Lower leg skin (tissue), 4 donors: ENCODE measurements around the gene PPARG. TPM values are rescaled to one million over a fixed set of nuclear protein-coding genes. Genes with fewer than 3 reads are reported as not detected.

Source experiments
- DNase-seq, 2 donors: peaks; one replicate each; pipeline ENCODE4 v3.0.0-alpha.2; 2019; ENCODE audit warnings: low spot score in 2 of 2
- H3K4me3 ChIP-seq: fragments of 200-600 bp; sonication (generic); 2 replicates; pipeline ENCODE4 v1.5.1; 2017; ENCODE audit warnings: mild to moderate bottlenecking, low read depth; ENCODE audit not compliant: poor library complexity, severe bottlenecking
- CTCF ChIP-seq, 3 donors: fragments of 450-650 bp; IDR thresholded peaks; one replicate each; pipeline ENCODE4 v1.5.1; 2016; ENCODE audit warnings: antibody characterized with exemption in 3 of 3, mild to moderate bottlenecking in 3 of 3, moderate library complexity in 2 of 3
- POLR2A ChIP-seq, 2 donors: fragments of 450-650 bp; IDR thresholded peaks; one replicate each; pipeline ENCODE4 v1.6.1; 2016 to 2017; ENCODE audit warnings: antibody characterized with exemption in 2 of 2, mild to moderate bottlenecking in 1 of 2, moderate library complexity in 1 of 2
- WGBS, 2 donors: methylation state at CpG; one replicate each; pipeline ENCODE4 v1.1.5; 2018; 5-methylcytosine and 5-hydroxymethylcytosine counted together
- intact Hi-C: fragments of 100-400 bp; cut with DNase I; formaldehyde crosslinking; loops from one replicate; pipeline ENCODE4 v1.15.0; 2023; ENCODE audit warnings: low total_unique reads
- total RNA-seq, 4 donors: library from RNA; depleted of rRNA; stranded (reverse); fragments of >200 nt; gene quantifications; one replicate each; pipeline ENCODE4 v1.1.0, GENCODE V29; 2016

The PPARG gene
- total RNA-seq, 4 donors from 2014 or later: 8.4 to 14.1 (median 9.8) TPM

GRCh38 chr3:12336099-12336498 lies 47.2 kb downstream of the PPARG start:
- no peak for DNase-seq
- TF ChIP-seq CTCF (IDR thresholded peaks at IDR 0.05): no peak
- TF ChIP-seq POLR2A (IDR thresholded peaks at IDR 0.05): no peak
- intact Hi-C loops: no loop called here
- WGBS, 2 donors: 80 to 85% methylated on average over 3 of the region's 3 CpGs
- H3K4me3 ChIP-seq: no peak overlapping the region

GRCh38 chr3:12338595-12339546 lies 50.0 kb downstream of the PPARG start:
- DNase-seq: no peak
- H3K4me3 ChIP-seq: no peak overlapping the region
- 84 to 85% methylated on average over 5 of the region's 5 CpGs for WGBS, 2 donors
- TF ChIP-seq CTCF (IDR thresholded peaks at IDR 0.05) (no peak), POLR2A (IDR thresholded peaks at IDR 0.05) (no peak)
- intact Hi-C loops: no loop called here

GRCh38 chr3:12339701-12340480 lies 51.0 kb downstream of the PPARG start:
- TF ChIP-seq CTCF (IDR thresholded peaks at IDR 0.05) (no peak), POLR2A (IDR thresholded peaks at IDR 0.05) (no peak)
- H3K4me3 ChIP-seq: no peak overlapping the region
- intact Hi-C loops: no loop called here
- no peak for DNase-seq
- WGBS, 2 donors: 73 to 74% methylated on average over 5 of the region's 5 CpGs

GRCh38 chr3:12340506-12340905 lies 51.6 kb downstream of the PPARG start:
- TF ChIP-seq CTCF (IDR thresholded peaks at IDR 0.05): no peak
- no peak for TF ChIP-seq POLR2A (IDR thresholded peaks at IDR 0.05)
- DNase-seq: no peak
- intact Hi-C loops: no loop called here
- WGBS, 2 donors: 60 to 62% methylated on average over 2 of the region's 2 CpGs
- no peak overlapping the region for H3K4me3 ChIP-seq

GRCh38 chr3:12342151-12342550 lies 53.3 kb downstream of the PPARG start:
- no peak overlapping the region for H3K4me3 ChIP-seq
- DNase-seq: no peak
- no peak for TF ChIP-seq POLR2A (IDR thresholded peaks at IDR 0.05)
- intact Hi-C loops: no loop called here

- H3K4me3 ChIP-seq: no peak overlapping the region
- 59 to 60% methylated on average over 3 of the region's 3 CpGs for WGBS, 2 donors
- no peak for DNase-seq
- intact Hi-C loops: no loop called here
- TF ChIP-seq POLR2A (IDR thresholded peaks at IDR 0.05): no peak
- no peak for TF ChIP-seq CTCF (IDR thresholded peaks at IDR 0.05)
Observed at GRCh38 chr3:12343047-12343501, 54.2 kb downstream of the PPARG start.
